Measurements from ENCODE around the gene MDM2. TPM values are rescaled to one million over a fixed set of nuclear protein-coding genes. Genes with fewer than 3 reads are reported as not detected.

Gene MDM2
- total and polyA plus RNA-seq, 10 donors: 41.5 to 248 (median 111) TPM

DNA sequence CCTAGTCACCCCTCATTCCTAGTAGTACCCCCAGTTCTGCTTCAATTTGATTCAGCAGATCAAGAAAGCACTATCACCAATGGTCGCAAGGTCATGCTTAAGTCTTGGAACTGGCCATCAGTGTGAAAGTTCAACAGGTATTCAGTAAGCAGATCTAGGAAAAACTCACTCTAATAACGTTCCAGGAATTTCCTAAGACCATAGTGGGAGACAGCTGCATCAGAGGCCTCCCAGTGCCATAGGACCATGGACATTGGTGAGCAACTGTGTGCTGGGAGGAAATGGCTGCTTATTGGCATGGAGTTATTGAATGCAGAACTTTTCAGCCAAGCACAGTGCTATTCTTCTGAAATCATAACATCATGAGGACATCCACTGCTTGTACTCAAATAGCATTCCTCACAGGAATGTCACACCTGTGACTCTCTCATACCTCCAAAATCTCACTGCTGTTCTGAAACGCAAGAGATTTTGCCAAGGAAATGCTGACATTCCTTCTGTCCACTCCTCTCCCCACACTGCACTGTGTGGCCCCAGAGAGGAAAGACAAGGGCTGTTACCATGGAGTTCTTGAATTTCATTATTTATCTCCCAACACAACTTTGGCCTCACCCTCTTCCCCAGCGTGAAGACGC is 30.9 kb upstream of the MDM2 start:
- 78 to 89% (median 86%) methylated on average over 5 of the region's 5 CpGs for WGBS, 5 donors
- Histone ChIP-seq H3K36me3 (no peaks in the 10 kb centered on the region), H3K27me3 (replicated peaks in 1 of 7) (no peaks in the 10 kb centered on the region), H3K4me3 (no peak overlapping the region), H3K27ac (no peak overlapping the region), H3K9me3 (no peaks in the 10 kb centered on the region), H3K4me1 (peaks cover 0 to 22% (median 8%) of the 10 kb centered on the region in 6 donors)
- intact Hi-C loops (cut with DNase I; ENCODE audit: low total_unique reads): no loop called here
- no peak for DNase-seq
- TF ChIP-seq, protein P1, sequence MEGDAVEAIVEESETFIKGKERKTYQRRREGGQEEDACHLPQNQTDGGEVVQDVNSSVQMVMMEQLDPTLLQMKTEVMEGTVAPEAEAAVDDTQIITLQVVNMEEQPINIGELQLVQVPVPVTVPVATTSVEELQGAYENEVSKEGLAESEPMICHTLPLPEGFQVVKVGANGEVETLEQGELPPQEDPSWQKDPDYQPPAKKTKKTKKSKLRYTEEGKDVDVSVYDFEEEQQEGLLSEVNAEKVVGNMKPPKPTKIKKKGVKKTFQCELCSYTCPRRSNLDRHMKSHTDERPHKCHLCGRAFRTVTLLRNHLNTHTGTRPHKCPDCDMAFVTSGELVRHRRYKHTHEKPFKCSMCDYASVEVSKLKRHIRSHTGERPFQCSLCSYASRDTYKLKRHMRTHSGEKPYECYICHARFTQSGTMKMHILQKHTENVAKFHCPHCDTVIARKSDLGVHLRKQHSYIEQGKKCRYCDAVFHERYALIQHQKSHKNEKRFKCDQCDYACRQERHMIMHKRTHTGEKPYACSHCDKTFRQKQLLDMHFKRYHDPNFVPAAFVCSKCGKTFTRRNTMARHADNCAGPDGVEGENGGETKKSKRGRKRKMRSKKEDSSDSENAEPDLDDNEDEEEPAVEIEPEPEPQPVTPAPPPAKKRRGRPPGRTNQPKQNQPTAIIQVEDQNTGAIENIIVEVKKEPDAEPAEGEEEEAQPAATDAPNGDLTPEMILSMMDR (IDR thresholded peaks at IDR 0.05 in 8 of 11, conservative IDR thresholded peaks at IDR 0.05 in 3 of 11): no peak
- TF ChIP-seq POLR2A (IDR thresholded peaks at IDR 0.05) (no peak), POLR2AphosphoS5 (IDR thresholded peaks at IDR 0.05) (no peak)

DNA sequence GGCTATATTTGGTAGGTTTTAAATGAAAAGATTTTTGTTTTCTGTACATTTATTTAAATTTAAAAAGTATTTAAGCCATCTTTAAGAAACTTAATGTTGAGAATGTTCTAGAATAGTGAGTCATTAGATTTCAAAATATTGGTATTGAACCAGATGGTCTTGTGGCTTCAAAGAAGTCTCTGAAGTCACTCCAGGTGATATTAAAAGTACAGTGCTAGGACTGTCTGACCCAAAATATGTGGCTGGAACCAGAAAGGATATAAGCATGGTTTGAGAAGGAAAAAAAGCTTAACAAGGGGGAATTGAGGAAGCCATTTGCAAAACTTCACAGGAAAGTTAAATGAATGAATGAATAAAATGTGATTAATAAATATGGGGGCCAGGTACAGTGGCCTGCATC is 28.7 kb upstream of the MDM2 start:
- Histone ChIP-seq H3K9me3 (no peaks in the 10 kb centered on the region), H3K36me3 (no peaks in the 10 kb centered on the region), H3K27ac (no peak overlapping the region), H3K4me1 (peaks cover 0 to 8% (median 3%) of the 10 kb centered on the region in 6 donors), H3K4me3 (no peak overlapping the region), H3K27me3 (replicated peaks in 1 of 7) (no peaks in the 10 kb centered on the region)
- TF ChIP-seq POLR2AphosphoS5 (IDR thresholded peaks at IDR 0.05): no peak
- no peak for TF ChIP-seq POLR2A (IDR thresholded peaks at IDR 0.05)
- TF ChIP-seq, protein P1 (IDR thresholded peaks at IDR 0.05 in 8 of 11, conservative IDR thresholded peaks at IDR 0.05 in 3 of 11): no peak
- DNase-seq: no peak
- intact Hi-C loops (cut with DNase I; ENCODE audit: low total_unique reads): no loop called here

DNA sequence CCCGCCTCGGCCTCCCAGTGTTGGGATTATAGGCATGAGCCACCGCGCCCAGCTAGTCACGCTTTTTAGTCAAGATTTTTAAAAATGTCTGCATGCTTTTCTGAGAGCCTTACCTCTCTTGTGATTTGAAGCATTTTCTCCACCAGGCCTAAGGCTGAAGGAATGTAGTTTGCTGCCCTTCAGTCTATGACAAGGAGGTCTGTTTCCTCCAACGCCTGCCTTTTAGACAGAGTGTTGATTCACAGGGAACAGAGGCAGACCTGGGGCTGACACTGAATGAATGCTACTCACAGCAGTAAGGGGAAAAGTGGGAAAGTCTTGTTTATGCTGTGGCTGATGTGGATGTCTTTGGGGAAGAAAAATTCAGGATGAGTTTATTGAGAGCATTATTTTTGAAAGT is 27.2 kb upstream of the MDM2 start:
- WGBS, 5 donors: 92 to 96% (median 94%) methylated on average over 6 of the region's 6 CpGs
- H3K4me1 ChIP-seq: peaks cover 1 to 23% (median 14%) of the 10 kb centered on the region in 6 donors
- H3K27me3 ChIP-seq (replicated peaks in 1 of 7): no peaks in the 10 kb centered on the region
- no peaks in the 10 kb centered on the region for H3K36me3 ChIP-seq
- intact Hi-C loops (cut with DNase I; ENCODE audit: low total_unique reads): no loop called here
- DNase-seq: no peak
- H3K4me3 ChIP-seq: no peak overlapping the region
- TF ChIP-seq POLR2AphosphoS5 (IDR thresholded peaks at IDR 0.05) (no peak), POLR2A (IDR thresholded peaks at IDR 0.05) (no peak)
- TF ChIP-seq, protein P1 (IDR thresholded peaks at IDR 0.05 in 8 of 11, conservative IDR thresholded peaks at IDR 0.05 in 3 of 11): no peak
- H3K9me3 ChIP-seq: no peaks in the 10 kb centered on the region
- H3K27ac ChIP-seq: no peak overlapping the region

DNA sequence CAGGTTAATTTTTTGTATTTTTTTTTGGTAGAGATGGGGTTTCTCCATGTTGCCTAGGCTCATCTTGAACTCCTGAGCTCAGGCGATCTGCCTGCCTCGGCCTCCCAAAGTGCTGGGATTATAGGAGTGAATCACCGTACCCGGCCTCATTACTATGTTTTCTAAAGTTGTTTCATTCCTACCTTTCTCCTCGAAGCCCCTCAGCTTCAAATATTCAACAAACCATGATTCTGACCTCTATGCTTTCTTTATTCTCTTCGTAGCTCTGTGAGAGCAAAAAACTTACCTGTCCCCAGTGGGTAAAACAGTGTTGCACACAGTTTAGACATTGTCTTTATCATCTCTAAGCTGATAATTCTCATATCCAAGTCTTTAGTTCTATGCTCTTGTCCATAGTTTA is 26.2 kb upstream of the MDM2 start:
- Histone ChIP-seq H3K27me3 (replicated peaks in 1 of 7) (no peaks in the 10 kb centered on the region), H3K4me1 (peaks cover 9 to 33% (median 24%) of the 10 kb centered on the region in 6 donors), H3K9me3 (no peaks in the 10 kb centered on the region), H3K36me3 (no peaks in the 10 kb centered on the region), H3K27ac (no peak overlapping the region), H3K4me3 (no peak overlapping the region)
- intact Hi-C loops (cut with DNase I; ENCODE audit: low total_unique reads): no loop called here
- 92 to 96% (median 95%) methylated on average over 6 of the region's 6 CpGs for WGBS, 5 donors
- DNase-seq: no peak
- TF ChIP-seq, protein P1 (IDR thresholded peaks at IDR 0.05 in 8 of 11, conservative IDR thresholded peaks at IDR 0.05 in 3 of 11): no peak
- TF ChIP-seq POLR2A (IDR thresholded peaks at IDR 0.05): no peak
- TF ChIP-seq POLR2AphosphoS5 (IDR thresholded peaks at IDR 0.05): no peak

Data from spleen (tissue), 11 donors.